HepG2 (cell line): Measurements from ENCODE around the gene SLC34A3. TPM values are rescaled to one million over a fixed set of nuclear protein-coding genes. Genes with fewer than 3 reads are reported as not detected.

Experiments used
- ATAC-seq: fragments of 200-7000 bp; cut with Tn5 transposase; 3 replicates; pipeline ENCODE4 v1.9.1; 2020; ENCODE audit warnings: mild to moderate bottlenecking, moderate library complexity
- BruUV-seq: library from RNA; stranded (reverse); fragments of 400-500 nt; replicated peaks from 2 replicates; lab custom pipeline; 2021; lab: Mats Ljungman, UMichigan
- CTCF ChIA-PET: fragments of 300-600 bp; formaldehyde crosslinking; extraction: SDS; loops from one replicate; lab custom pipeline; 2021; ENCODE audit warnings: low total read pairs, inconsistent platforms, low intra/inter-chr PET ratio; lab: Yijun Ruan, JAX
- POLR2A ChIA-PET: fragments of 350-600 bp; sonication (Branson Sonifier 250); formaldehyde crosslinking; loops from one replicate; lab custom pipeline; 2020; ENCODE audit warnings: antibody characterized with exemption, inconsistent platforms; lab: Yijun Ruan, JAX
- DNase-seq: peaks from one replicate; pipeline ENCODE4 v3.0.0-alpha.2; 2015; ENCODE audit warnings: low spot score
- FAIRE-seq: peaks from 3 replicates; lab custom pipeline; 2011; peaks lifted over from hg19 to GRCh38; lab: Jason Lieb, UNC
- H2AFZ ChIP-seq: one replicate; pipeline ENCODE4 v1.6.1; 2011; ENCODE audit warnings: low read length, inconsistent platforms
- H3K27ac ChIP-seq: fragments of 300-600 bp; 3 replicates; pipeline ENCODE4 v1.8.0; 2011; ENCODE audit warnings: mixed run types, mild to moderate bottlenecking, mixed read lengths, low read length, inconsistent platforms; ENCODE audit not compliant: insufficient read depth; ENCODE audit errors: extremely low read length
- H3K27me3 ChIP-seq, 2 experiments: fragments of 200-600 bp in 1 of 2; 2 replicates in 1 of 2; 3 replicates in 1 of 2; pipeline versions ENCODE4 v1.6.0 to v1.8.0; 2011; ENCODE audit warnings: low read length in 2 of 2, mild to moderate bottlenecking in 2 of 2, moderate library complexity in 2 of 2, inconsistent platforms in 1 of 2; ENCODE audit not compliant: insufficient read depth in 2 of 2, control insufficient read depth in 1 of 2
- H3K36me3 ChIP-seq, 2 experiments: fragments of 200-600 bp in 1 of 2; replicated peaks in 1 of 2; 2 replicates in 1 of 2; 3 replicates in 1 of 2; pipeline versions ENCODE4 v1.5.1 to v1.8.0; 2011; ENCODE audit warnings: low read length in 2 of 2, inconsistent platforms in 1 of 2; ENCODE audit not compliant: insufficient read depth in 2 of 2, control insufficient read depth in 1 of 2
- H3K4me1 ChIP-seq: 2 replicates; pipeline ENCODE4 v1.5.1; 2012; ENCODE audit warnings: low read length, inconsistent platforms; ENCODE audit not compliant: insufficient read depth
- H3K4me2 ChIP-seq: 2 replicates; pipeline ENCODE4 v1.6.0; 2011; ENCODE audit warnings: low read depth, low read length, inconsistent platforms
- H3K4me3 ChIP-seq, 3 experiments: fragments of 200-600 bp in 1 of 3; sonication (generic), shearing (Covaris generic) in 1 of 3; replicated peaks in 1 of 3; 2 replicates each; pipeline ENCODE4 v1.5.1; 2011 to 2016; ENCODE audit warnings: low read length in 3 of 3, inconsistent platforms in 2 of 3, low read depth in 2 of 3, mild to moderate bottlenecking in 2 of 3, control low read depth in 1 of 3, mixed read lengths in 1 of 3; ENCODE audit not compliant: insufficient read depth in 1 of 3
- H3K79me2 ChIP-seq: one replicate; pipeline ENCODE4 v1.6.1; 2011; ENCODE audit warnings: low read length, inconsistent platforms; ENCODE audit not compliant: insufficient read depth
- H3K9ac ChIP-seq: 2 replicates; pipeline ENCODE4 v1.6.0; 2011; ENCODE audit warnings: mild to moderate bottlenecking, low read depth, low read length, inconsistent platforms; ENCODE audit not compliant: insufficient read depth
- H3K9me3 ChIP-seq: 2 replicates; pipeline ENCODE4 v1.5.1; 2012; ENCODE audit warnings: mild to moderate bottlenecking, low read length
- H4K20me1 ChIP-seq: 2 replicates; pipeline ENCODE4 v1.6.0; 2011; ENCODE audit warnings: inconsistent platforms, mild to moderate bottlenecking, low read length, moderate library complexity; ENCODE audit not compliant: insufficient read depth
- HNRNPLL ChIP-seq: fragments of 200-400 bp; formaldehyde crosslinking; IDR thresholded peaks from 2 replicates; pipeline ENCODE4 v1.6.1; 2017; ENCODE audit warnings: mild to moderate bottlenecking, low read depth, low read length; ENCODE audit not compliant: poor library complexity, severe bottlenecking
- KLF12 ChIP-seq: sonication (generic); formaldehyde crosslinking; IDR thresholded peaks from 2 replicates; pipeline ENCODE4 v1.4.0; 2020; ENCODE audit warnings: missing genetic modification reagents, borderline replicate concordance
- POGZ ChIP-seq: sonication (generic); formaldehyde crosslinking; IDR thresholded peaks from 2 replicates; pipeline ENCODE4 v1.4.0; 2020; ENCODE audit warnings: mild to moderate bottlenecking, missing genetic modification reagents
- POLR2G ChIP-seq: fragments of 200-400 bp; formaldehyde crosslinking; IDR thresholded peaks from 2 replicates; pipeline ENCODE4 v1.6.1; 2018; ENCODE audit warnings: mild to moderate bottlenecking, low read depth, low read length, moderate library complexity
- TMF1 ChIP-seq: sonication (generic); formaldehyde crosslinking; IDR thresholded peaks from 2 replicates; pipeline ENCODE4 v1.8.1; 2022; ENCODE audit warnings: low read depth, missing genetic modification reagents
- ZBTB7B ChIP-seq: sonication (generic); formaldehyde crosslinking; IDR thresholded peaks from 2 replicates; pipeline ENCODE4 v1.4.0; 2020; ENCODE audit warnings: missing genetic modification reagents
- ZFY ChIP-seq: sonication (generic); formaldehyde crosslinking; IDR thresholded peaks from 2 replicates; pipeline ENCODE4 v1.4.0; 2020; ENCODE audit warnings: missing genetic modification reagents
- ZNF460 ChIP-seq: sonication (generic); formaldehyde crosslinking; IDR thresholded peaks from 2 replicates; pipeline ENCODE4 v1.5.1; 2020; ENCODE audit warnings: missing genetic modification reagents, mild to moderate bottlenecking, borderline replicate concordance
- ZNF550 ChIP-seq: sonication (generic); formaldehyde crosslinking; IDR thresholded peaks from 2 replicates; pipeline ENCODE4 v1.4.0; 2020; ENCODE audit warnings: mild to moderate bottlenecking, missing genetic modification reagents, borderline replicate concordance
- WGBS: methylation state at CpG from one replicate; pipeline ENCODE4 v1.1.6; 2017; ENCODE audit warnings: low lambda C conversion rate; 5-methylcytosine and 5-hydroxymethylcytosine counted together
- in situ Hi-C: cut with HindIII; loops from 2 replicates; pipeline ENCODE4 v1.10.0; 2017; ENCODE audit warnings: low pct_unique_long_range_greater_than_20kb; ENCODE audit not compliant: extremely low pct_ligation_motif_present
- intact Hi-C: fragments of 100-400 bp; cut with micrococcal nuclease; formaldehyde crosslinking; loops from one replicate; pipeline ENCODE4 v1.10.0; 2022; ENCODE audit not compliant: unreplicated experiment
- polyA plus RNA-seq, 8 experiments: library from polyadenylated mRNA; depleted of rRNA in 3 of 8; stranded (reverse) in 7 of 8; unstranded in 1 of 8; fragments of >200 nt; fragmentation: Illumina TruSeq in 4 of 8; extraction: Trizol in 4 of 8; gene quantifications; 2 replicates each; pipeline versions ENCODE4 v1.2.1 to v1.2.3, GENCODE V29; 2011 to 2016; ENCODE audit warnings: low read depth in 4 of 8, missing spikeins in 1 of 8, mixed read lengths in 1 of 8; ENCODE audit not compliant: insufficient read depth in 1 of 8
- total RNA-seq, 5 experiments: library from RNA; depleted of rRNA; stranded (reverse); fragments of >200 nt; fragmentation: Illumina TruSeq; extraction: Trizol; gene quantifications; 2 replicates each; pipeline ENCODE4 v1.2.3, GENCODE V29; 2016; ENCODE audit warnings: low read depth in 1 of 5
- TF ChIP-seq, protein P1 (sequence below): sonication (generic); formaldehyde crosslinking; IDR thresholded peaks from 2 replicates; pipeline ENCODE4 v1.8.1; 2023; ENCODE audit warnings: mild to moderate bottlenecking, missing genetic modification reagents
- TF ChIP-seq, protein P2 (sequence below): sonication (generic); formaldehyde crosslinking; IDR thresholded peaks from 2 replicates; pipeline ENCODE4 v1.8.1; 2023; ENCODE audit warnings: missing genetic modification reagents, inconsistent platforms, borderline replicate concordance
- TF ChIP-seq, protein P3 (sequence below): sonication (generic); formaldehyde crosslinking; IDR thresholded peaks from 2 replicates; pipeline ENCODE4 v1.5.1; 2020; ENCODE audit warnings: mild to moderate bottlenecking, moderate library complexity, missing genetic modification reagents
- TF ChIP-seq, protein P4 (sequence below): IDR thresholded peaks from 2 replicates; pipeline ENCODE4 v1.6.1; 2016; ENCODE audit warnings: low read depth
- TF ChIP-seq, protein P5 (sequence below): fragments of 450-650 bp; IDR thresholded peaks from 2 replicates; pipeline ENCODE4 v1.6.1; 2016
- TF ChIP-seq, protein P6 (sequence below): IDR thresholded peaks from 2 replicates; pipeline ENCODE4 v1.6.1; 2016; ENCODE audit warnings: missing genetic modification reagents, missing compliant biosample characterization

The SLC34A3 gene
- total and polyA plus RNA-seq, 2 of the 13 experiments (the other 11 are each of a cell fraction or from before 2014, with no cell fraction given): 0.07 to 1.0 TPM

DNA sequence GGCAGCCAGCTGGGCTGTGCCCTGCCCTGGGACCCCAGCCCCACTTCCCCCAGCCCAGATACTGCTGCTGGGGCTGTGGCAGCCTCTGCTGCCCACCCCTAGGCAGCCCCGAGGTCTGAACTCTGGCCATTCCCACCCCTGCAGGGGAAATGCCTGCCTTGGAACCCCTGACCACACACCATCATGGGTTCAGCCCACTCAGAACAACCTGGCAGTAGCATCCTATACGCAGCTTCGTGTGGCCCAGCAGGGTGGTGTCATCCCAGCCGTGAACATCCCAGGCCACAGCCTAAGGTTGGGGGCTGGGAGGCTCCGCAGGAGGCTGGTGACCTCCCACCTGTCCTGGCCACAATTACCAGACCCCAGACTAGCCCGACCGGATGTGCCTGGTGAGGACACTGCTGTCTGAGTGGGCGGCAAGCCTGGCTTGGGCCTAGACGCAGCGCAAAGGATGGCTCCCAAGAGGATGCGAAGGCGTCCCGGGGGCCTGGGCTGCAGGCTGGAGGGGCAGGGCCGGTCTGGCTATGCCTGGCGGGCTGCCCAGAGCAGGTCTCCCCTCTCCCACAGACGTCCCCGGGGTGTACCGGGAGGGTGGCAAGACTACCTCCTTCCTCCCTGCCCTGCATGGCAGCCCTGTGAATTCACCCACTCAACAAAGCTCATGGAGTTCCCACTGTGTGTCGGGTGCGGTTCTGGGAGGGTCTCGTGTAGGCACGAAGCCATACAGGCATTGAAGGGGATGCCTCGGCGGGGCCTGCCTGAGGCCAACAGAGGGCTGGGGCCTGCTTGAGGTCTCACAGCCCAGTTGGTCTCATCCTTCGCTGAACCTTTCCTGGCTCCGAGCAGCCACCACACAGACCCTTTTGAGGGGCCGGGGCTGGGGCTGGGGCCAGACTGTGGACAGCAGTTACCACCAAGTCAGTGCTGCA is 1.5 kb upstream of the SLC34A3 start:
- no peaks in the 10 kb centered on the region for H3K36me3 ChIP-seq
- H3K4me3 ChIP-seq: peak overlapping the region; percentile 53 to 72 (median 62)
- H3K27me3 ChIP-seq: no peaks in the 10 kb centered on the region
- ATAC-seq (peak; percentile 6), DNase-seq (no peak), FAIRE-seq (no peak)
- peak overlapping the region; percentile 96 for H3K4me2 ChIP-seq
- H3K9me3 ChIP-seq: no peaks in the 10 kb centered on the region
- no peaks in the 10 kb centered on the region for H4K20me1 ChIP-seq
- intact Hi-C loops (no loop called here), in situ Hi-C loops (loop anchor here (5.0 kb wide), 2 partner anchors 42 to 117 kb away; partner anchors contain the start of genes ANAPC2, DPP7 and SSNA1)
- H2AFZ ChIP-seq: no peak overlapping the region
- BruUV-seq: no TSS peak
- peak overlapping the region; percentile 75 for H3K27ac ChIP-seq
- peak overlapping the region; percentile 65 for H3K9ac ChIP-seq
- H3K79me2 ChIP-seq: no peaks in the 10 kb centered on the region
- peaks cover 75% of the 10 kb centered on the region for H3K4me1 ChIP-seq
- ChIA-PET POLR2A (interaction anchor here (0.9 to 2.7 kb wide), 13 partner anchors 9 to 143 kb away, joined by 3 to 16 read pairs (median 6); partner anchors contain the start of genes ANAPC2, MAN1B1, SSNA1 and TOR4A), CTCF (no interaction called here)
- WGBS: 16% methylated on average over 8 of the region's 27 CpGs
- TF ChIP-seq, protein P1, sequence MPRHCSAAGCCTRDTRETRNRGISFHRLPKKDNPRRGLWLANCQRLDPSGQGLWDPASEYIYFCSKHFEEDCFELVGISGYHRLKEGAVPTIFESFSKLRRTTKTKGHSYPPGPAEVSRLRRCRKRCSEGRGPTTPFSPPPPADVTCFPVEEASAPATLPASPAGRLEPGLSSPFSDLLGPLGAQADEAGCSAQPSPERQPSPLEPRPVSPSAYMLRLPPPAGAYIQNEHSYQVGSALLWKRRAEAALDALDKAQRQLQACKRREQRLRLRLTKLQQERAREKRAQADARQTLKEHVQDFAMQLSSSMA (CRISPR knock-in tag): no peak
- TF ChIP-seq ZFY (CRISPR knock-in tag) (peak; percentile 70; the same call in 1 of the 2 replicates), ZNF460 (CRISPR knock-in tag) (no peak), ZNF550 (no peak), ZBTB7B (CRISPR knock-in tag) (peak; percentile 57; the same call in 1 of the 2 replicates), KLF12 (CRISPR knock-in tag) (no peak; the same call in 1 of the 2 replicates), POGZ (CRISPR knock-in tag) (no peak), HNRNPLL (no peak), POLR2G (peak; percentile 60), TMF1 (CRISPR knock-in tag) (no peak)
- TF ChIP-seq, protein P2, sequence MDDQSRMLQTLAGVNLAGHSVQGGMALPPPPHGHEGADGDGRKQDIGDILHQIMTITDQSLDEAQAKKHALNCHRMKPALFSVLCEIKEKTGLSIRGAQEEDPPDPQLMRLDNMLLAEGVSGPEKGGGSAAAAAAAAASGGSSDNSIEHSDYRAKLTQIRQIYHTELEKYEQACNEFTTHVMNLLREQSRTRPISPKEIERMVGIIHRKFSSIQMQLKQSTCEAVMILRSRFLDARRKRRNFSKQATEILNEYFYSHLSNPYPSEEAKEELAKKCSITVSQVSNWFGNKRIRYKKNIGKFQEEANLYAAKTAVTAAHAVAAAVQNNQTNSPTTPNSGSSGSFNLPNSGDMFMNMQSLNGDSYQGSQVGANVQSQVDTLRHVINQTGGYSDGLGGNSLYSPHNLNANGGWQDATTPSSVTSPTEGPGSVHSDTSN (CRISPR knock-in tag): no peak
- TF ChIP-seq, protein P3, sequence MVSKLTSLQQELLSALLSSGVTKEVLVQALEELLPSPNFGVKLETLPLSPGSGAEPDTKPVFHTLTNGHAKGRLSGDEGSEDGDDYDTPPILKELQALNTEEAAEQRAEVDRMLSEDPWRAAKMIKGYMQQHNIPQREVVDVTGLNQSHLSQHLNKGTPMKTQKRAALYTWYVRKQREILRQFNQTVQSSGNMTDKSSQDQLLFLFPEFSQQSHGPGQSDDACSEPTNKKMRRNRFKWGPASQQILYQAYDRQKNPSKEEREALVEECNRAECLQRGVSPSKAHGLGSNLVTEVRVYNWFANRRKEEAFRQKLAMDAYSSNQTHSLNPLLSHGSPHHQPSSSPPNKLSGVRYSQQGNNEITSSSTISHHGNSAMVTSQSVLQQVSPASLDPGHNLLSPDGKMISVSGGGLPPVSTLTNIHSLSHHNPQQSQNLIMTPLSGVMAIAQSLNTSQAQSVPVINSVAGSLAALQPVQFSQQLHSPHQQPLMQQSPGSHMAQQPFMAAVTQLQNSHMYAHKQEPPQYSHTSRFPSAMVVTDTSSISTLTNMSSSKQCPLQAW (CRISPR knock-in tag): no peak
- TF ChIP-seq, protein P4, sequence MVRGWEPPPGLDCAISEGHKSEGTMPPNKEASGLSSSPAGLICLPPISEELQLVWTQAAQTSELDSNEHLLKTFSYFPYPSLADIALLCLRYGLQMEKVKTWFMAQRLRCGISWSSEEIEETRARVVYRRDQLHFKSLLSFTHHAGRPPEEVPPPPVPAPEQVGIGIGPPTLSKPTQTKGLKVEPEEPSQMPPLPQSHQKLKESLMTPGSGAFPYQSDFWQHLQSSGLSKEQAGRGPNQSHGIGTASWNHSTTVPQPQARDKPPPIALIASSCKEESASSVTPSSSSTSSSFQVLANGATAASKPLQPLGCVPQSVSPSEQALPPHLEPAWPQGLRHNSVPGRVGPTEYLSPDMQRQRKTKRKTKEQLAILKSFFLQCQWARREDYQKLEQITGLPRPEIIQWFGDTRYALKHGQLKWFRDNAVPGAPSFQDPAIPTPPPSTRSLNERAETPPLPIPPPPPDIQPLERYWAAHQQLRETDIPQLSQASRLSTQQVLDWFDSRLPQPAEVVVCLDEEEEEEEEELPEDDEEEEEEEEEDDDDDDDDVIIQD (CRISPR knock-in tag): no peak
- TF ChIP-seq, protein P5, sequence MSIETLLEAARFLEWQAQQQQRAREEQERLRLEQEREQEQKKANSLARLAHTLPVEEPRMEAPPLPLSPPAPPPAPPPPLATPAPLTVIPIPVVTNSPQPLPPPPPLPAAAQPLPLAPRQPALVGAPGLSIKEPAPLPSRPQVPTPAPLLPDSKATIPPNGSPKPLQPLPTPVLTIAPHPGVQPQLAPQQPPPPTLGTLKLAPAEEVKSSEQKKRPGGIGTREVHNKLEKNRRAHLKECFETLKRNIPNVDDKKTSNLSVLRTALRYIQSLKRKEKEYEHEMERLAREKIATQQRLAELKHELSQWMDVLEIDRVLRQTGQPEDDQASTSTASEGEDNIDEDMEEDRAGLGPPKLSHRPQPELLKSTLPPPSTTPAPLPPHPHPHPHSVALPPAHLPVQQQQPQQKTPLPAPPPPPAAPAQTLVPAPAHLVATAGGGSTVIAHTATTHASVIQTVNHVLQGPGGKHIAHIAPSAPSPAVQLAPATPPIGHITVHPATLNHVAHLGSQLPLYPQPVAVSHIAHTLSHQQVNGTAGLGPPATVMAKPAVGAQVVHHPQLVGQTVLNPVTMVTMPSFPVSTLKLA: no peak
- TF ChIP-seq, protein P6, sequence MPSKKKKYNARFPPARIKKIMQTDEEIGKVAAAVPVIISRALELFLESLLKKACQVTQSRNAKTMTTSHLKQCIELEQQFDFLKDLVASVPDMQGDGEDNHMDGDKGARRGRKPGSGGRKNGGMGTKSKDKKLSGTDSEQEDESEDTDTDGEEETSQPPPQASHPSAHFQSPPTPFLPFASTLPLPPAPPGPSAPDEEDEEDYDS (CRISPR knock-in tag): no peak
